Hippocampal formation (tissue), 2 donors: ENCODE measurements around the gene TMEM263.
"Not testable (repeated sequence)": the region's sequence is repeated elsewhere in the genome, so short reads cannot be mapped to it uniquely, and the experiment has no call there.

Experiments used
- DNase-seq, 2 donors: peaks; one replicate each; lab custom pipeline; 2025; lab: John Stamatoyannopoulos, UW

TMEM263 gene

DNA sequence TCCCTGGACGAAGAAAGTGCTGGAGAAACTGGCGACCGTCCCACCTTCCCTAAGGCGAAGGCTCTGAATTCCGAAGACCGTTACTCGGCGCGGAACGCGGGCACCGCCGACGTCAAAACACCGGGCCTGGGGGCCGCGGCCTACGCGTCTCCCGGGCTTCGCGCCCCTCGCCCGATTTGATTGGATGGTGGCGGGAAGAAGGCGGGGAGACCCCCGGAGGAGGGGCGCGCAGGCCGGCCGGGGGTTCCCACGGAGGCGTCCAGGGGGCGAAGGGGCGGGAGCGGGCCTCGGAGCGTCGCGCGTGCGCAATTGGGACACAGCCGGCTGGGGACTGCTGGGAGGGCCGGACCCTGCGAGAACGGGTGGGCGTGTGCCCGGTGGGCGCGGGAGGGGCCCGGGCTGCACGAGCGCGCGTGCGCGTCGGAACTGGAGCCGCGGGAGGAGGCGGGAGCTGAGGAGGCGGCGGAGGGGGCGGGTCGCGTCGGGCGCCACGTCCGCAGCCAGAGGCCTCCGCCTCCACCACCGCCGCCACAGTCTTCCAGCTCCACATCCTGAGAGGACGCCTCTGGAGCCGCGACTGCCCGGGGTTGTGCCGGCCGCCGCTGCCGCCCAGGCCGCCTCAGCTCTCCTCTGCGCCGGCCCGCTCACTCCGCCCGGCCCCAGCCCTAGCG lies at the start of gene TMEM263:
TSS of gene TMEM263 (plus strand) at position 531 of the 671 bp plus-strand sequence. CDS start 11,210 bp downstream, outside the sequence.
- DNase-seq: peak; percentile 79 to 87

DNA sequence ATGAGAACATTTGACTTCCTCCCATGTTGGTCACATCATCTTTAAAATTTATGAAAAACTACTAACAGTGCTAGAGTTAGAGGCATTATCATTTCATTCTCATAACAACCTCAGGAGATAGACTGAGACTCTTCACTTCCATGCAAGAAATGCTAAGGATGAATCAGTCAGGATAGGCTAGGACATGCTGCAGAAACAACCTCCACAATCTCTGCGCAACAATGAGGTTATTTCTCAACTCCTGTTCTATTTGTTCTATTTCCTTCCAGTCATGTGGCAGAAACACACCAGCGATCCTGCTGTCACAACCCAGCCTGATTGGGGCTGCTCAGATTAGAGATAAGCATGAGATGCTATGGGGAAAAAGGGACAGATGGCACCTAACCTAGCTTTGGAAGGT lies 49.0 kb upstream of the TMEM263 start:
- no peak for DNase-seq

DNA sequence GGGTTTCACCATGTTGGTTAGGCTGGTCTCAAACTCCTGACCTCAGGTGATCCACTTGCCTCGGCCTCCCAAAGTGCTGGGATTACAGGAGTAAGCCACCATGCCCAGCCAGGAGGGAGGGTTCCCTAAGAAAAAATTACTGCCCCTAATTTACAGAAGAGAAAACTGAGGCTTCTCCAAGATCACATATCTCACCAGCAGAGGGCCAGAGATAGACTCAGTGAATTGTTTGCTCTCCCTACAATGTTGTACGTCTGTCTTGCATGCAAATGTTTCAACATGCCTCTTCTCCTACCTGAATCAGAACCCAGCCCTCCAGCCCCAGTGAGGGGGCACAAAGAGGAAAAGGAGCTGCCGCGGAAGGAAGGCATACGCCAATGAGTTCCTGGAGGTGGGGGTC lies 48.3 kb upstream of the TMEM263 start:
- no peak for DNase-seq

DNA sequence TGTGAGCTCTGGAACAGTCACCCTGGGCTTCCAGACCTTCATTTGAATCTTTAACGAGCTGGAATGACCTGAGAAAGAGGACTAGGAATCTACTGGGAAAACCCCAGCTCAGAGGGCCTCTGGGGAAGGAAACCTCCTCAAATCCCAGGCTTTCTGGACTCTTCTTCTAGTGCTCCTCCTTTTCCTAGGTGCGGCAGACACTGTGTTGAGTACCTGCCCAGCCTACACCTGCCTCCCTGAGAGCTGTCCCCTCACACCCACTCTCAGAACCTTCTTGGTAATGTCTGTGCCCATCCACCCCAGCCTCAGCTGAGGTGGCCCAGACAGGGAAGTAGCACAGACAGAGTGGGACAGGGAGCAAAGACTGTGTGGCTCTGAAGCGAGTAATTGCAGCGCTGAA lies 47.9 kb upstream of the TMEM263 start:
- no peak for DNase-seq

DNA sequence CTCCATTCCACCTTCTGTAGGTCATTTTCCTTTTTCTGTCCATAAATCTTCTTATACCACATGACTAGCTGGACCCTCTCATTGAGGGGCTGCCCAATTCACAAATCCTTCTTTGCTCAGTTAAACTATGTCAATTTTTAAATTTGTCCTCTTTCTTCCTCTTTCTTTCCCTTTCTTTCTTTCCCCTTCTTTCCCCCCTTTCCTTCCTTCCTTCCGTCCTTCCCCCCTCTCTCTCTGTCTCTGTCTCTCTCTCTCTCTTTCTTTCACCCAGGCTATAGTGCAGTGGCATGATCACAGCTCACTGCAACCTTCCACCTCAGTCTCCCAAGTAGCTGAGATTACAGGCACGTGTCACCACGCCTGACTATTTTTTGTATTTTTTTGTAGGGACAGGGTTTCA lies 47.1 kb upstream of the TMEM263 start:
- DNase-seq: no peak

DNA sequence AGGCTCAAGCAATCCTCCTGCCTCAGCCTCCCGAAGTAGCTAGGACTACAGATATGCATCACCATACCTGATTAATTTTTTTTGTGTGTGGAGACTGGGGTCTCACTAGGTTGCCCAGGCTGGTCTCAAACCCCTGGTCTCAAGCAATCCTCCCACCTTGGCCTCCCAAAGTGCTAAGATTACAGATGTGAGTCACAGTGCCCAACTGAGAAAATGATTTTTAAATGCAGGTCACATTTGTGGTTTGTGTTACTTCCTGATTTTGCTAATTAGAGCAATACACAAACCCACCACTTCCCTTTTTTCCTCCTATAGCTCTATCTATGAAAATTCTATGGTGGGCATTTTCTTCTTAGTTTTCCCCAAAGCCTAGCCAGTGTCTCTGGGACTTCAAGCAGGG lies 45.5 kb upstream of the TMEM263 start:
- DNase-seq: no peak

DNA sequence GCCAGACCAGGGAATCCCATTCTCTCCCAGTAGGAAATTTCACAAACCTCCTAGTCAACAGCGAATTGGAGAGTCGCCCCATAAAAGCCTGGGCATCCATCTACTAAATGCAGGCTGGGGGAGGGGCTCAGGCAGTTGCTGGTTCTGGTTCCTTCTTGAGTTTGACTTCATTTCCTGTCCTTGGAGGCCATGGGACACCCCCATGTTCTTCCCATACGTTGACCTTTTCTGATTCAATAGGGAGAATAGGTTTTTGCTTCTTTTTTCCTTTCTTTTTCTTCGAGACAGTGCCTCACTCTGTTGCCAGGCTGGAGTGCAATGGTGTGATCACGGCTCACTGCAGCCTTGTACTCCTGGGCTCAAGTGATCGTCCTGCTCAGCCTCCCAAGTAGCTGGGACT lies 44.1 kb upstream of the TMEM263 start:
- DNase-seq: no peak

DNA sequence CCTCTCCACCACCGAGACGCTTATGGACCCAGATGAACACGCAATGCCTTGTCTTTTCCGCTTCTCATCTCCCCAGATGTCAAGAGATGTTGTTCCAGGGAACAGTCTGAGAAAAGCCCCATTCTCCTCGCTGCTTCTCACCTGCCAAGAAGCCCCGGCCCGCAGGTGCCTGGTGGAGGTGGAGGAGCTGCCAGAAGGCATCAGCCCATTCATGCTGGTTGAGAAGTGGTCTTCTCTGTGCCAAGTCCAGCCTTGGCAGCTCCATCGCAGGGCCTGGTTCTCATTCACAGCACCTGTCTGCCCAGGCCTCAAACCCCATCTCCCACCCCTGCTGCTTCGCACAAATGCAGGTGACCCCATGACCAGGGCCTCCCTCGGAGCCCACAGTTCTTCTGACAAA lies 42.3 kb upstream of the TMEM263 start:
- no peak for DNase-seq

DNA sequence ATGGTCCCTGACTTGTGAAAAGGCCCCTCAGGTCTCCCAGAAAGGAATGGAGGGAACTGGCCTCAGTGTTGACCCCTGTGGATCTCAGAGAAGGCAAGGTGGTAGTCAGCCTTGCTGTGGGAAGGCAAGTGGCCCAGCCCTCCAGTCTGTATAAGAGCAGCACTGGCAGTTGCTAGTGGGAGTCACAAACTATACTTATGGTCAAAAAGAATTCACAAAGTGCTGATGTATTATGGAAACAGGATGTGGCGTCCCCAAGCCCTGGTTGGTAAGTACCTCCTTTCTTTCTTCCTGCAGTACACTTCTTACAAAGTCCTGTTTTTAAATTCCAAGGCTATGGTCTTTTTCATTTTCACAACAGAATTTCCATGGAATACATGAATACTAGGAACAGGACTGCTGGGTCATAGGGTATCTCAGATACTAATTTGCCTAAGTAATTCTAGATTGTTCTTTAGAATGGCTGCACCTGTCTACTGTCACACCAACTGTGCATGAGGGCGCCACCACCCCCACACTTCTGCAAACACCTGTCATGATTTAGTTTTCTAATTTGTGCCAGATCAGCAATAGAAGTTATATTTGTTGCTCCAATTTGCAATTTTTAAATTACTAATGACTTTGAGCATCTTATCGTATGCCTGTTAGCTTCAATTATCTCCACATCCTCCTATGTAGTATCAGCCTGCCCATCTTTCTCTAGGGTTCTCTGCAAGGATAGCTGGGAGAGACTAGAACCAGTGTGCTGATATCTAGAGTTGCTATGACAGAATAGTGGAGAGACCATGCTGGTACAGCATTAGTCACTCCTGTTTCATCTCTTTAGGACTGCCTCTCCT lies 40.7 kb upstream of the TMEM263 start:
- no peak for DNase-seq

DNA sequence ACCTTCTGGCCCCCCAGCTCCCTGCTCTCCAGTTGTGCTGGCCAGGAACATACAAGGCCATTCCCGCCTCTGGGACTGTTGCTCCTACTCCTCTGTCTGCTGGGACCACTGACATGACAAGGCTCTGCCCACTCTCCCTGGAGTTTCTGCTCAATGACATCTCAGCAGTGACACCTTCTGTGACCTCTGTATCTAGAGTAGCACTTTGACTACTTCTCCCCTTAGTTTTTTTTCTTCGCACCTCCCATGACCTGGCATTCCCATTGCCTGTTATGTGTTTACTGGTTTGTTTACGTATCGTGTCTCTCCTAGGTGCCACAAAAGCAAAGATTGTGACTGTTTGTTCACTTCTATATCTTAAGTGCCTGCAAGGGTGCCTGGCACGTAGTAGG lies 40.1 kb upstream of the TMEM263 start:
- no peak for DNase-seq

DNA sequence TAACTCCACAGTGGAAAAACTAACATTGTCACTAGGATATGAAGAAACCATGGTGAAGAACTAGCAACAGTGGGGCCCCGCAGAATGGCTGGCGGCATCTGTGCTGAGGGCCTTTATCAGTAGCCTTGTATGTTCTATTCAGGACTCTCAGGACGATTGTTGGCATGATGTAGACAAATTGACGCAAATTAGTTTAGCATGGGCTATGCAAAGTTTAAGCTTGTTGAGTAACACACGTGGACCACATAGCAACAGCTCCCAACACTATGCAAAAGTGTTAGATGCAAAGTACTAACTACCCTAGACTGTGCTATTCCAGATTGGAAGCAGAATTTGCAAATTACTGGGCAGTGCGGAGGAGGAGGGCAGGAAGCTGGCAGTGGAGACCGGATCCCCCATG lies 38.2 kb upstream of the TMEM263 start:
- no peak for DNase-seq

DNA sequence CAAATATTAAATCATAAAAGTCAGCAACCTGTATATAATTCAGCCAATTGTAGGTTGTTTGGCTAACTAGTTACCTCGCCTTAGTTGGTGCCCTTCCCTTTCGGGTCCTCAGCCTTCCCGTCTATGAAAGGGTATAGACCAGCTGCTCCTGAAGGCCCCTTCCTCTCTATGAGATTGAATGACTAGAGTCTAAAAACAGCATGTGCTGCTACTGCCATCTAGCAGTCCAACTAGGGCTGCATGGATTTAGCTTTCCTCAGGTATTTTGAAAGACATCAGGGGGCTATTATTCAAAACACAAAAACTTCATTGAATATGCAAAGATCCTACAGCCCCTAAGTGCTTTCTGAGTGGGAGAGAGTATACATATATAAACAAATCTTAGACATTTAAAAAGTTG lies 37.0 kb upstream of the TMEM263 start:
- DNase-seq: peak in 1 of 2 donors; percentile 15

DNA sequence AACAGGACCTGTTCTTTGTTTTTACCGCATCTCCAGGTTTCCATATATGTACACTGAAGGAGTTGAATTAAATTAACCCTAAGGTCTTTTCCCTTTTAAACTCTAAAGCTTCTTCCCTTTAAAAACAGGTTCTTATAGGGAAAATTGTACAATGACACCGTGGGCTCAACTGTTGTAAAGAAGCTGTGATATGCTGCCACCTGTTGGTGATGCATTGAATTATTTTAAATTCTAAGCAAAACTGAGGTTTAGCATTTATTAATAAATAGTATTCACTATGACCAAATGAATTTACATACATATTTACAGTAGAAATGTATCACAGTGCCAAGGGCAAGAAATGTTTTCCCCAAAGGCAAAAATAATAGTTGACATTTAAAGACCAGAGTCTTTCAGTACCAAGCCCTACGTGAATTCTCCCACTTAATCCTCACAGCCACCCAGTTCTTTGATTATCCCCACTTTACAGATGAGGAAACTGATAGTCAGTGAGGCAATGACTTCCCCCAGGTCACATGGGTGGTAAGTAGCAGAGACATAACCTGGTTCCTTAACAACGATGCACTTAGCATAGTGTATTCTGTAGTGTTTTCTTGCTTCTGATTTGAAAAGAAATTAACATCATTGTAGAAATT lies 35.7 kb upstream of the TMEM263 start:
- DNase-seq: peak in 1 of 2 donors; percentile 49

DNA sequence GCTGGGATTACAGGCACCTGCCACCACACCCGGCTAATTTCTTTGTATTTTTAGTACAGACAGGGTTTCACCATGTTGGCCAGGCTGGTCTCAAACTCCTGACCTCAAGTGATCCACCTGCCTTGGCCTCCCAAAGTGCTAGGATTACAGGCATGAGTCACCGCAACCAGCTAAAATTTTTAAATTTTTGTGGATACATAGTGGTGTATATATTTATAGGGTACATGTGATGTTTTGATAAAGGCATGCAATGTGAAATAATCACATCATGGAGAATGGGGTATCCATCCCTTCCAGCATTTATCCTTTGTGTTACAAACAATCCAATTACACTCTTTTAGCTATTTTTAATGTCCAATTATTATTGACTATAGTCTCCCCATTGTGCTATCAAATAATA lies 33.7 kb upstream of the TMEM263 start:
- DNase-seq: not testable (repeated sequence)

DNA sequence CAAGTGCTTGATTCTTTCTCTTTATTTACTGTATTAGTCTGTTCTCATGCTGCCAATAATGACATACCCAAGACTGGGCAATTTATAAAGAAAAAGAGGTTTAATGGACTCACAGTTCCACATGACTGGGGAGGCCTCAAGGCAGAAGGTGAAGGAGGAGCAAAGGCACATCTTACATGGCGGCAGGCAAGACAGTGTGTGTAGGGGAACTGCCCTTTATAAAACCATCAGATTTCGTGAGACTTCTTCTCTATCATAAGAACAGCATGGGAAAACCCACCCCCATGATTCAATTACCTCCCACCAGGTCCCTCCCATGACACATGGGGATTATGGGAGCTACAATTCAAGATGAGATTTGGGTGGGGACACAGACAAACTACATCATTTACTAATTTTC lies 32.1 kb upstream of the TMEM263 start:
- not testable (repeated sequence) for DNase-seq

DNA sequence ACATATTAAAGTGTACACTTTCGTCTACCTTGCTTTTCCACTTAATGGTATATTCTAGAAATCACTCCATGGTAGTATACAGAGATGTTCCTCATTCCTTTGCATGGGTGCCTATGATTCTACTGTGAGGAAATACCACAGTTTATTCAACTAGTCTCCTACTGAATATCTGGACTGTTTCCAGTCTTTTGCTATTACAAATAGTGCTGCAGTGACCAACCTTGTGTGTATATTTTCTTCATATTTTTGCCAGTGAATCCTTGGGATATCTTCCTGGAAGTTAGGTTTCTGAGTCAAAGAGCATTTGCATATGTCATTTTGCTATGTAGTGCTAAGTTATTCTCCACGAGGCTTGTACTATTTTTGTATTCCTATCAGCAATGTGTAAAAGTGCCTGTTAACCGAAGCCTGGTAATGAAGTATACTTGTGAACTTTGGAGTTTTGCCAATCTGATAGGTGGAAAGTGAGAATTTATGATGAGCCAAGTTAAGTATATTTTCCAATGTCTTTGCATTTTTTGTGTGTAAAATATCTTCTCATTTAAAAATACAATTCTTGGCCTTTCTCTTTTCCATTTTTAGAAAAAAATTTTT lies 31.3 kb upstream of the TMEM263 start:
- no peak for DNase-seq

DNA sequence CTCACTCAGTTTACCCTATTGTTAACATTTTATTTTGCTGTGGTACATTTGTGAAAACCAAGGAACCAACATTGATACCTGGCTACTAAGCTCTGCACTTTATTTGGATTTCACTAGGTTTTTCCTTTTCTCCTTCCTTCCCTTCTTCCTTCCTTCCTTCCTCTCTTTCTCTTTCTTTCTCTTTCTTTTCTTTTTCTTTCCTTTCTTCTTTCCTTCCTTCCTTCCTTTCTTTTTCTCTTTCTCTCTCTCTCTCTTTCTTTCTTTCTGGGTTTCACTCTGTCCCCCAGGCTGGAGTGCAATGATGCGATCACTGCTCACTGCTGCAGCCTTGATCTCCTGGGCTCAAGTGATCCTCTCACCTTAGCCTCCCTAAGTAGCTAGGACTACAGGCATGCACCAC lies 29.1 kb upstream of the TMEM263 start:
- no peak for DNase-seq

DNA sequence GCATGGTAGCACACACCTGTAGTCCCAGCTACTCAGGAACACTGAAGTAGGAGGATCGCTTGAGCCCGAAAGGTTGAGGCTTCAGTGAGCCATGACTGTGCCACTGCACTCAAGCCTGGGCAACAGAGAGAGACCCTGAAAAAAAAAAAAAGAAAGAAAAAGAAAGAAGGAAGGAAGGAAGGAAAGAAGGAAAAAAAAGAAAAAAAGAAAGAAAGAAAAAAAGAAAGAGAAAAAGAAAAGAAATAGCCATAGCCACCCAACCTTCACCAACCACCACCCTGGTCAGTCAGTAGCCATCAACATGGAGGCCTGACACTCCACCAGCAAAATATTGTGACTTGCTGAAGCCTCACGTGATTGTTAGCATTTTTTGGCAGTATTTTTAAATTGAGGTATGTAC lies 21.4 kb upstream of the TMEM263 start:
- DNase-seq: no peak

DNA sequence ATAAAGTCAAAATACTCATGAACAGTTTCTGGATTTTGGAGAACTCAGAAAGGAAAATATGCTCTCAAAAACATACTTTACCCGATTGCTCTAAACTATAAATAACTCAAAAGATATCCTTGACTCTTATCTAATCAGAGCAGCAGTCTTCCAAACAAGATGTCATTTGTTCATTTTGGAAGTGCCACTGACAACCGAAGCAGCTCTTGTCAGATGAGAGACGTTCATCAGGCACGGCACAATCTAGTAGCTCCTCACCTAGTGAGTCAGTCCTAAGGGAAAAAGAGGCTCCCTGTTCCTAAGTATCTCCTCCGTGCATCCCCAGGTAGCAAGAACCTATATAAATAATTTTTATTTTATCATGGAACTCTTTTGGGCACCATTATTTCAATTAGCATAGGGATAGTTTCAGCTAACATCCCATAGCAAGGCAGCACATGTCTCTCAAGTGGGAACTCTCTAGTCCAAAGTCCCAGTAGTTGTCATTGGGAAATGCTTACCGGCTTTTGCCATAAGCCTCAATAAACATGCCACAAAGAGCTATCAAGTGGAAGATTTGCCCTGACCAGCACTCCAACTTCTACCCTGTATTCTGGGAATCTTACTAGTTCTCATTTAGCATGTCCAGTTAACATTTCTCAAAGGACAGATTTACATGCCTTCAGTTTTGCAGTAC lies 14.1 kb upstream of the TMEM263 start:
- DNase-seq: no peak

DNA sequence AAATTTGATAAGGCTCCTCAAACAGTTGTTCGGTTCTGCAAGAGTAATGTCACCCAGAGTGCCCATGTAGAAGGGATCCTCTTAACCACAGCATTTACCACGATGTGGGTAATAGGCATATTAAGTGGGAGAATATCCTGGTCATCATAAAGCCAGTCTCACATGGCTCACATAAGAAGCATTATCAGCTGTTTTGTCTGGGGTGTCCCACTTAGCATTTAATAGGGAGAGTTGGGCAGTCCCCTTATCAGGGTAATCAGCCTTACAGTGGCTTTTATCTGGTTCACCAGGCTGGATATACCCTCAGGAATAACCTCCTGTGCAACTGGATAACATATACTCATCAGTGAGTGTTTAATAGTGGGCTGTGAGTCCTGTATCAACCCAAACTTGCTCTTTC lies 12.9 kb upstream of the TMEM263 start:
- no peak for DNase-seq

DNA sequence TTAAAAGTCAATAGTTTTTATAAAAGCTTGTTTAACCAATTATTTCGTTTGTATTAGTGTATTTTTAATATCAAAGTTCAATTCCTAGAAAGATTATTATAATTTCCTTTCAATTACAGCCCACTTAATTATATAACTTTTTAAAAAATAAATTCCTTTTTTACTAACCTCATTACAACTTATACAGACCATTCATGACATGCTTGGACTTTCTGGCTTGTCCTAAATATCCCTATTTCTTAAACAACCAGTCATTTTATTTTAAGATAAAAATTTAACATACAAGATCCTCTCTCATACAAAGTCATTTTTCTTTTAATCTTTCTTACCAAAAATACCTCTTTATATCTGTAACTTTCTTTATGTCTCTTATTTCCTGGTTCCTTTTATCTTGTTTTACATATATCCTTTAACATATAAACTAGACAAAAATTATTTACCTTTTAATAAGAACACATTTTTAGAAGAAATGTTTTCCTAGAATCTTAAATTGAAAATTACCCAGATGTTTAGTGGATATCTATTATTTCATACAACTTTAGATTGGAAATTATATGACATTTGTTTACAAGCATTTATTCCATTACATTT lies 10.4 kb upstream of the TMEM263 start:
- DNase-seq: no peak

DNA sequence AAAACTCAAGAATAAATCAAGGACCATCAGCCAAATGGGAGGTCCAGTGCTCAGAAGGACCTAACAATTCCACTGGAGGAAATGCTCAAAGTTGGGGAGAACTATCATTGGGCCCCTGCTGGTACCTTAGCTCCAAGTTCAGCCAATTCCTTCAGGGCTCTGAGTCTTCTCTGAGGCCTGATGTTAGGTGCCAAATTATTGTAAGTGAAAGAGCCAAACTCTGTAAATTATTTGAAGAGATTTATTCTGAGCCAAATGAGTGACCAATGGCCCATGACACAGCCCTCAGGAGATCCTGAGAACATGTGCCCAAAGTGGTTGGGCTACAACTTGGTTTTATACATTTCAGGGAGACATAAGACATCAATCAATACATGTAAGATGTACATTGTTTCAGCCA lies 8.2 kb upstream of the TMEM263 start:
- no peak for DNase-seq
